Activated CD4-positive, alpha-beta T cell treated with anti-CD3 and anti-CD28 coated beads, Interleukin-2, amount 10 ng/mL, durations not matched to agents 24 days and 14 days (primary cell): ENCODE results near the gene RAPGEF4. TPM values are rescaled to one million over a fixed set of nuclear protein-coding genes. Genes with fewer than 3 reads are reported as not detected.
A peak's percentile ranks its signal among the peaks of the same experiment; 100 is the strongest.

Experiments used
- DNase-seq: peaks from one replicate; pipeline ENCODE4 v3.0.0; 2022
- H3K27ac Mint-ChIP-seq: one replicate; pipeline ENCODE4 v1.8.0; 2022; ENCODE audit warnings: mild to moderate bottlenecking, mixed read lengths
- H3K27me3 Mint-ChIP-seq: one replicate; pipeline ENCODE4 v1.8.0; 2022; ENCODE audit warnings: mixed read lengths
- H3K36me3 Mint-ChIP-seq: one replicate; pipeline ENCODE4 v1.8.0; 2022; ENCODE audit warnings: low read depth, mild to moderate bottlenecking, mixed read lengths
- H3K4me1 Mint-ChIP-seq: one replicate; pipeline ENCODE4 v1.8.0; 2021; ENCODE audit warnings: mixed read lengths
- H3K4me3 Mint-ChIP-seq: one replicate; pipeline ENCODE4 v1.8.0; 2022; ENCODE audit warnings: mild to moderate bottlenecking, moderate library complexity, mixed read lengths
- H3K9me3 Mint-ChIP-seq: one replicate; pipeline ENCODE4 v1.8.0; 2021; ENCODE audit warnings: mixed read lengths
- intact Hi-C: fragments of 100-400 bp; cut with micrococcal nuclease; formaldehyde crosslinking; loops from one replicate; pipeline ENCODE4 v1.15.1; 2023
- total RNA-seq: library from RNA; stranded (reverse); gene quantifications from 2 replicates; pipeline ENCODE4 v1.2.3, GENCODE V29; 2022

The RAPGEF4 gene
- total RNA-seq, 1 donor from 2014 or later: 0.37 TPM

DNA sequence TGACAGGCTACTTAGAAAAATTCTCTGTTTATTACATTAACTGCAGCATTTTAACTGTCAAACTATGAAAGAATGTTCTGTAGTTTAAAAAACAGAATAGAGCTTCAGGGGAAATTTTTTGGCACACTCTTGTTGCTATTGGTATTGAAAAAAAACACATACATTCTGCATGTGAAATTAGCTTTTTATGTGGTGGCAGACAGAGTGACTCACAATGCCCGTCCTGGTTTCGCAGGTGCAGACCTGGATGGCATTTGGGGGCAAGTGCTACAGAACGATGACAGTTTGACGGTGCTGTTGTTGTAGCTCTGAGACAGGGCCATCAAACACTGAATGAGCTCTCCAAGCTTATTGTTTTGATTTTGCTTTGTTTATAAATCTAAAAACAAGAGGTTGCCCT is 235.0 kb downstream of the RAPGEF4 start:
- Mint-ChIP-seq H3K27me3 (peaks cover 6% of the 10 kb centered on the region), H3K4me3 (no peak overlapping the region), H3K4me1 (peaks cover 11% of the 10 kb centered on the region), H3K27ac (peak overlapping the region; percentile 13), H3K36me3 (no peaks in the 10 kb centered on the region), H3K9me3 (no peaks in the 10 kb centered on the region)
- intact Hi-C loops: loop anchor here (5.0 kb wide), 1 partner anchor 177 kb away; no protein-coding TSS in a partner anchor
- peak; percentile 66 for DNase-seq

DNA sequence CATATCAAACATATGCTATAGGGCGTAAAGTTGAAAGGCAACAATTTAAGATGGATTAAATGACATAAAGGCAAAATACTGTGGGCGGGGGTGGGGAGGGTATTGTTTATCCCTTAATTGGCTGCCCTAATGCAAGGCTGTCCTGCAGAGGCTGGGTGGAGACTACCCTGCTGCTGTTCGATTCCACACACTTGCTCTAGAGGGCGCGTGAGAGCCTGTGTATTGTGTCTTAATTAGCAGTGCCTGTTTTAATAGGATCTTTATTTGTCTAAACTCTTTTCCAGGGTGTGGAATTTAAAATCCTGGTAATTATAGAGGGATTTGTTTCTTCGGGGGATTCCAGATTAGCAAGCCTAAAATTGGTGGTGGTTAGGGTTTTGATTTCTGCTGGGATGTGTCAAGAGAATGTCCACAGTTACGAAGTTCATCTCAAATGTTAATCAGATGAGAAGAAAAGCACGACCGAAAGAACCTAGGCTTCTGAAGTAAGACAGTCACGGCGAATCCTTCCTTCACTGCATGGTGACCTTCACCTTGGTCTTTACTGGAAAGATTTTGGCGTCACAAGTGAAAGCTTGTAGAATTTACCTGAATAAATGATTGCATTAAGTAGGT is 236.5 kb downstream of the RAPGEF4 start:
- no peaks in the 10 kb centered on the region for H3K36me3 Mint-ChIP-seq
- H3K27ac Mint-ChIP-seq: no peak overlapping the region
- H3K9me3 Mint-ChIP-seq: no peaks in the 10 kb centered on the region
- DNase-seq: peak; percentile 82
- no peak overlapping the region for H3K4me3 Mint-ChIP-seq
- intact Hi-C loops: loop anchor here (1.0 to 5.0 kb wide), 2 partner anchors 175 to 238 kb away; no protein-coding TSS in a partner anchor
- H3K27me3 Mint-ChIP-seq: peaks cover 8% of the 10 kb centered on the region
- peaks cover 11% of the 10 kb centered on the region for H3K4me1 Mint-ChIP-seq

DNA sequence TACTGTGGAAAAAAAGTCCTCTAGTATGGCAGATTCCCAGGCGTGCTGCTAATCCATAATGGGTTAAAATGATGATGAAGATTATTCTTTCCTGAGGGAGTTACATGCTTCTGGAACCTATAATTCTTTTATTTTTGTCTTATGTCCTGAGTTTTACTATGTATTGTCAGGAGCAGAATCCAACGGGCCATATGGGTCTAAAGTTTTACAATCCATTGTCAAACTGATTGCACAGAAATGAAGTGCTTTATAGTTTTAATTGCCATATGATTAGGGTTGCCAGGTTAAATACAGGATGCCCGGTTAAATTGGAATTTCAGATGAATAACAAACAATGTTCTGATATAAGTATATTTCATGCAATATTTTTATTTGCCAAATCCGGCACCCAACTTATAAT is 239.1 kb downstream of the RAPGEF4 start:
- Mint-ChIP-seq H3K9me3 (no peaks in the 10 kb centered on the region), H3K4me3 (no peak overlapping the region)

GRCh38 chr2:172976116-172976515 is 240.5 kb downstream of the RAPGEF4 start:
- intact Hi-C loops: no loop called here
- peaks cover 13% of the 10 kb centered on the region for H3K27me3 Mint-ChIP-seq

More for the DNA sequence above, 239.1 kb downstream of the RAPGEF4 start:
- H3K4me1 Mint-ChIP-seq: peaks cover 13% of the 10 kb centered on the region
- H3K36me3 Mint-ChIP-seq: no peaks in the 10 kb centered on the region
- H3K27me3 Mint-ChIP-seq: peaks cover 13% of the 10 kb centered on the region
- intact Hi-C loops: loop anchor here (5.0 kb wide), 1 partner anchor 173 kb away; no protein-coding TSS in a partner anchor
- no peak for DNase-seq
- no peak overlapping the region for H3K27ac Mint-ChIP-seq

DNA sequence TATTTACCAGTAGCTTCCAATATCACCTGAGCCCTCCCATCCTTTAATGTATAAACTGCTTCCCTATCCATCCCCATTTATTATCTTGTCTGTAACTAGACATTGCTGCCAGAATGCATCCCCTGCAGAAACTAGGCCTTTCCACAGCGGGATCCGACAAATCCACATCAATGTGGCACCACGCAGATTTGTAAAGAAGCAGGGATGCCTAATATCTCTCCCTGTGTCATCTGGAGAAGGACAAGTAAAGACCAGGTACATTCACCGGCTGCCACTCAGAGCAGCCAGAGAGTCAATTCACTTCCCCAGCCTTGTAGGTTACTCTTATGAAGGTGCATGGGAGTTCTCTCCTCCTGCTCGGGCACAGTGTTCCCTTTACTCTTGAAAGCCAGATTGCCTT is 241.2 kb downstream of the RAPGEF4 start:
- DNase-seq: no peak
- H3K27me3 Mint-ChIP-seq: peaks cover 13% of the 10 kb centered on the region
- H3K27ac Mint-ChIP-seq: no peak overlapping the region
- no peak overlapping the region for H3K4me3 Mint-ChIP-seq
- intact Hi-C loops: no loop called here
- no peaks in the 10 kb centered on the region for H3K9me3 Mint-ChIP-seq
- H3K36me3 Mint-ChIP-seq: no peaks in the 10 kb centered on the region
- H3K4me1 Mint-ChIP-seq: peaks cover 3% of the 10 kb centered on the region

More at GRCh38 chr2:172976116-172976515, 240.5 kb downstream of the RAPGEF4 start:
- H3K27ac Mint-ChIP-seq: no peak overlapping the region
- H3K9me3 Mint-ChIP-seq: no peaks in the 10 kb centered on the region
- H3K4me1 Mint-ChIP-seq: peaks cover 4% of the 10 kb centered on the region
- H3K4me3 Mint-ChIP-seq: no peak overlapping the region
- no peaks in the 10 kb centered on the region for H3K36me3 Mint-ChIP-seq
- DNase-seq: no peak

GRCh38 chr2:172977270-172978062 is 241.8 kb downstream of the RAPGEF4 start:
- H3K4me1 Mint-ChIP-seq: peaks cover 3% of the 10 kb centered on the region
- H3K9me3 Mint-ChIP-seq: no peaks in the 10 kb centered on the region
- peaks cover 13% of the 10 kb centered on the region for H3K27me3 Mint-ChIP-seq
- no peak for DNase-seq
- H3K4me3 Mint-ChIP-seq: no peak overlapping the region
- H3K27ac Mint-ChIP-seq: no peak overlapping the region
- intact Hi-C loops: no loop called here
- no peaks in the 10 kb centered on the region for H3K36me3 Mint-ChIP-seq

- no peak overlapping the region for H3K4me3 Mint-ChIP-seq
- H3K27ac Mint-ChIP-seq: no peak overlapping the region
- no peaks in the 10 kb centered on the region for H3K36me3 Mint-ChIP-seq
- H3K4me1 Mint-ChIP-seq: peaks cover 3% of the 10 kb centered on the region
- H3K27me3 Mint-ChIP-seq: peaks cover 13% of the 10 kb centered on the region
- no peak for DNase-seq
- intact Hi-C loops: no loop called here
- H3K9me3 Mint-ChIP-seq: no peaks in the 10 kb centered on the region
Measured at GRCh38 chr2:172978063-172978383, 242.4 kb downstream of the RAPGEF4 start.

DNA sequence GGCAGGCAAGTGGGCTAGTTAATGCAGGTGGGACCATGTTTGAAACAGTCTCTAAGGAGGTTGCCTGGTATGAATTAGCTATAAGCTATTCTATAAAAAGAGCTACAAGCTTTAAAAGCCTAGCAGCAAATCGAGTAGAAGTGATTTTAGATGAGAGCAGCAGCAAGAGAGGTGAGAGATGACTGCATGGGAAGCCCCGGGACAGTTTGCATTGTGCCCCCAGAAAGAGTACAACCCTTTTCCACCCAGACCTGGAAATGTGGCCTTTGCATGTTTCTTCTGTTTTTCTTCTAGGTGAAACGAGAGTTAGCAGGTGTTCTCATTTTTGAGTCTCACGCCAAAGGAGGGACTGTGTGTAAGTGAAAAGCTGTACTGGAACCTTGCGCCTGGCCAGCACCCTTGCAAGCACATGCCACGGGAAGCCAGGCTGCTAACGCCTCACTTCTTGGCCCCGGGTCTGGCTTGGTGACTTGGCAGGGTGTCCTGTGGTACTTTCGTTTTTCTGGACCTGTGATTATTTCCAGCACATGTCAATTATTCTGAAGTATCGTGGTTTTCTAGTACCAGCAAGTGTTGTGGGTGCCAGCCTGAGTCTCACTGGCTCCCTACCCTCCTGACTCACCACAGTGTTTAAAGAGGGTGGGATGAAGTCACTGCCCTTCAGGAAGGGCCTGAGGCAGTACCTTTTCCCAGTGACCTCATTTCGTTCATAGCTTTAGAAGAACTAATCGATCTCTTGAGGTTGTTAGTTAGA is 249.7 kb downstream of the RAPGEF4 start:
- no peak for DNase-seq
- Mint-ChIP-seq H3K4me1 (peaks cover 10% of the 10 kb centered on the region), H3K27me3 (no peaks in the 10 kb centered on the region), H3K9me3 (no peaks in the 10 kb centered on the region), H3K27ac (no peak overlapping the region), H3K36me3 (no peaks in the 10 kb centered on the region), H3K4me3 (no peak overlapping the region)
- intact Hi-C loops: no loop called here

- Mint-ChIP-seq H3K9me3 (no peaks in the 10 kb centered on the region), H3K27ac (no peak overlapping the region), H3K27me3 (no peaks in the 10 kb centered on the region), H3K4me3 (no peak overlapping the region), H3K4me1 (peaks cover 10% of the 10 kb centered on the region), H3K36me3 (no peaks in the 10 kb centered on the region)
- DNase-seq: no peak
- intact Hi-C loops: no loop called here
Measured at GRCh38 chr2:172986040-172986439, 250.4 kb downstream of the RAPGEF4 start.

- Mint-ChIP-seq H3K4me3 (no peak overlapping the region), H3K27me3 (no peaks in the 10 kb centered on the region), H3K36me3 (no peaks in the 10 kb centered on the region), H3K27ac (no peak overlapping the region), H3K4me1 (peaks cover 10% of the 10 kb centered on the region), H3K9me3 (no peaks in the 10 kb centered on the region)
- intact Hi-C loops: no loop called here
- DNase-seq: no peak
Measured at GRCh38 chr2:172988728-172989127, 253.1 kb downstream of the RAPGEF4 start.

- Mint-ChIP-seq H3K9me3 (no peaks in the 10 kb centered on the region), H3K4me1 (peaks cover 1% of the 10 kb centered on the region), H3K36me3 (no peaks in the 10 kb centered on the region), H3K27me3 (no peaks in the 10 kb centered on the region), H3K4me3 (no peak overlapping the region), H3K27ac (no peak overlapping the region)
- no peak for DNase-seq
- intact Hi-C loops: no loop called here
Measured at GRCh38 chr2:172991031-172991430, 255.4 kb downstream of the RAPGEF4 start.

DNA sequence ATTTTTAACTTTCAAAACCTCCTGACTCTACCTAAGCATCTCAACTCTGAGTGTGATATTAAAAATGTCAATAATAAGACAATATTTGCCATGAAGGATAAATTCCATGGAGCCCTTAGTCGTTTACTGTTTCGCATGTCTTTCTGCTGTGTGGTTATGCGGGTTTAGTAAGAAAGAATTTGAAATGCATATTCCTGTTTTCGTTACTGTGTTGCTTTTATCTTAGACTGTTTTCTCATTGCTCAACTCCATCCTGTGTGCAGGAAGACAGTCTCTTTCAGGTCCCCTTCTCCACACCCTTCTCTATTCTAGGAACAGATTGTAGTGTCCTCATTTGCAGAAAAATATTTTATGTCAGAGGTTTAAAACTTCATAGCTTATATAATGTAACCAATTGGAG is 257.5 kb downstream of the RAPGEF4 start:
- H3K36me3 Mint-ChIP-seq: no peaks in the 10 kb centered on the region
- H3K27ac Mint-ChIP-seq: no peak overlapping the region
- no peaks in the 10 kb centered on the region for H3K9me3 Mint-ChIP-seq
- intact Hi-C loops: no loop called here
- no peak for DNase-seq
- peaks cover 2% of the 10 kb centered on the region for H3K27me3 Mint-ChIP-seq
- no peak overlapping the region for H3K4me3 Mint-ChIP-seq
- no peaks in the 10 kb centered on the region for H3K4me1 Mint-ChIP-seq

- H3K9me3 Mint-ChIP-seq: no peaks in the 10 kb centered on the region
- no peak overlapping the region for H3K4me3 Mint-ChIP-seq
- intact Hi-C loops: no loop called here
- H3K27ac Mint-ChIP-seq: no peak overlapping the region
- no peak for DNase-seq
- no peaks in the 10 kb centered on the region for H3K36me3 Mint-ChIP-seq
- no peaks in the 10 kb centered on the region for H3K4me1 Mint-ChIP-seq
- H3K27me3 Mint-ChIP-seq: peaks cover 2% of the 10 kb centered on the region
Measured at GRCh38 chr2:172993931-172994717, 258.5 kb downstream of the RAPGEF4 start.
